ENCODE measurements around the gene GPX4. TPM values are rescaled to one million over a fixed set of nuclear protein-coding genes. Genes with fewer than 3 reads are reported as not detected.
A peak's percentile ranks its signal among the peaks of the same experiment; 100 is the strongest.

GPX4 gene
- total and polyA plus RNA-seq, 2 of the 13 experiments (the other 11 are each of a cell fraction or from before 2014, with no cell fraction given) = 535 to 613 TPM

GRCh38 chr19:1085676-1086442 is 17.9 kb upstream of the GPX4 start (continued):
- TF ChIP-seq E2F2 (CRISPR knock-in tag; IDR thresholded peaks at IDR 0.05; ENCODE audit: borderline replicate concordance) (no peak), HBP1 (CRISPR knock-in tag; IDR thresholded peaks at IDR 0.05; ENCODE audit: low read depth) (no peak), SP1 (IDR thresholded peaks at IDR 0.05) (no peak), SP1 (CRISPR knock-in tag; IDR thresholded peaks at IDR 0.05) (no peak), ZNF839 (CRISPR knock-in tag; IDR thresholded peaks at IDR 0.05; ENCODE audit: borderline replicate concordance) (no peak), IKZF1 (IDR thresholded peaks at IDR 0.05) (no peak), ZNF768 (CRISPR knock-in tag; IDR thresholded peaks at IDR 0.05) (0 out of 2 replicates have a peak, but pooled peaks have one; percentile 9), ZNF589 (CRISPR knock-in tag; conservative IDR thresholded peaks at IDR 0.05) (peak; percentile 61; the same call in 1 of the 2 replicates), RFXANK (CRISPR knock-in tag; IDR thresholded peaks at IDR 0.05) (no peak), ZNF614 (CRISPR knock-in tag; IDR thresholded peaks at IDR 0.05; ENCODE audit: borderline replicate concordance) (no peak), FOXO1 (CRISPR knock-in tag; IDR thresholded peaks at IDR 0.05) (no peak), ZNF782 (CRISPR knock-in tag; IDR thresholded peaks at IDR 0.05; ENCODE audit: borderline replicate concordance) (no peak), MED13 (CRISPR knock-in tag; IDR thresholded peaks at IDR 0.05) (no peak), USF2 (IDR thresholded peaks at IDR 0.05; ENCODE audit: low read depth, low read length) (no peak), USF2 (CRISPR knock-in tag; IDR thresholded peaks at IDR 0.05; ENCODE audit: borderline replicate concordance) (no peak), CENPX (CRISPR knock-in tag; IDR thresholded peaks at IDR 0.05) (no peak), MEIS1 (CRISPR knock-in tag; IDR thresholded peaks at IDR 0.05; ENCODE audit: borderline replicate concordance) (no peak), ZNF513 (CRISPR knock-in tag; conservative IDR thresholded peaks at IDR 0.05) (no peak), REL (CRISPR knock-in tag; conservative IDR thresholded peaks at IDR 0.05) (no peak), GRHL1 (CRISPR knock-in tag; conservative IDR thresholded peaks at IDR 0.05) (no peak), TARDBP (CRISPR knock-in tag; IDR thresholded peaks at IDR 0.05) (0 out of 2 replicates have a peak, but pooled peaks have one; percentile 15)
